CD4-positive, alpha-beta T cell treated with Interleukin-4 for 1 hour (primary cell): ENCODE measurements around the gene COPG1.

ENCODE experiments used
- DNase-seq, 2 donors: peaks; one replicate each; pipeline ENCODE4 v3.0.0-alpha.2; 2020 to 2022

COPG1 gene

GRCh38 chr3:129315223-129315997, 66.0 kb downstream of the COPG1 start:
- DNase-seq: peak; percentile 41 to 48

GRCh38 chr3:129315998-129316247, 66.5 kb downstream of the COPG1 start:
- no peak for DNase-seq

- peak; percentile 86 to 91 for DNase-seq
Observed at GRCh38 chr3:129316248-129317013, 67.0 kb downstream of the COPG1 start.

DNA sequence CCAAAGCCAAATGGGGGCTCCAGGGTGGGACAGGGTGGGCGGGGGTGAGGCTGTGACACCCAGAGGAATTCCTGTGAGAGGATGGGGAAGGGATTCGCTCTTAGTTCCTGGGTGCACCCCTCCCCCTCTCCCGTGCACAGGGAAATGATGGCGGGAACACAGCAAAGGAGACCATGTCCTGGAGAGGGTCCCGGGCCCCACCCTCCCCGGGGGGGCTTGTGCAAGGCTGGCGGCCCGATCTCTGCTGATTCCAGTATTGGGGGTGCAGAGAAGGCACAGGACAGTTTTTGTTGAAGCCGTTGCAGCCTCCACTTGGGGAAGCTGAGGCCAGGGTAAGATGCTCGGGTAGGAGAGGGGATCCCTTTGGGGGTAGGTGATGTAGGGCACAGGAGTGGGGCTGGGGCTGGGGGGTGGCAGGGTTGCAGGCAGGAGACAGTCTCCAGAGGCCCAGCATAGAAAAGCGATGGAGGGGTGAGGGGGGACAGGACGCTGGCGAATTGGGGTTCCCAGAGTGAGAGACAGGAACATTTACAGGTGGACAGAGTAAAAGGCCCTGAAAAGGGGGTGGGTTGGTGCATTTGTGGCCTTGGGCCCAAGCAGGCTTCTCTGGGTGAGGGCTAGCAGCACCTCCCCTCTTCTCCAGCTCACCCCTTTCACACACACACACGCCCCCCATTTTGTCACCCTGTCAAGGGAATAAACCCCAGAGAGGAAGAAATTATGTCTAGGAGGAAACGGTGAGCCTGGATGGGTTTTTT, 67.8 kb downstream of the COPG1 start:
- DNase-seq: no peak

DNA sequence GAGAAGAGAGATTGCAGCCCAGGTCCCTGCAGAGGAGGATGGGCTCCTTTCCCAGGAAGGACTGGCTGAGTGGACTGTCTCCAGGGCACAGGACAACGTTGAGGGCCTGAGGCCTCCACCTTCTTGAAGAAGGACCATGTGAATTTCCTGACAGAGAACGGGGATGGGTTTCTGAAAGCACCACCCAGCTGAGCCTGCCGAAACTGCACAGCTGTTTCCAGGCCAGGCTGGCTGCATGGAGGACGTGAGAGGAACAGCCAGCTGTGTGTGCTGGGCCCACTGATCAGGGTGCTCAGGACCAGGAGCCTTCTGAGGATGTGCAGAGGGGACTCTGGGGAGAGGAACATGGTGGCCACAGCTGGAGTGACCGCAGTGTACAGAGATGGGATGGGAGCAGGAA, 68.4 kb downstream of the COPG1 start:
- no peak for DNase-seq

DNA sequence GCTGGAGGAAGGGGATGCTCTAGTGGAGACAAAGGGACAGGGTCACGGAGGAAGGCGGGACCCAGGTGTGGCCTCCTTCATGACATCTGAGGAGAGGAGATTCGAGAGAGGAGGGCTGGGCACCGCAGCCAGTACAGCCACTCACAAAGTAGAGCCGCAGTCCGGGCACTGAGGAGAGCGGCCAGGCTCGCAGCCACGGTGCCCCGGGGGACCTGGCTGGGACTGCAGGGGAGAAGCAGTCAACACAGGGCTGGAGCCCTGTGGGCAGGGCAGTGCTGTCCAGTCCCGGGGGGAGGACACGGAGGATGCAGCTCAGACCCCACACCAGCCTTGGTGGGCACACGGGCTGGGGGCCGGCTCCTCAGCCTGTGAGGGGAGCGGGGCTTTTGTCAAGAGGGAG, 69.5 kb downstream of the COPG1 start:
- DNase-seq: no peak

GRCh38 chr3:129320261-129320660, 70.9 kb downstream of the COPG1 start:
- DNase-seq: no peak

DNA sequence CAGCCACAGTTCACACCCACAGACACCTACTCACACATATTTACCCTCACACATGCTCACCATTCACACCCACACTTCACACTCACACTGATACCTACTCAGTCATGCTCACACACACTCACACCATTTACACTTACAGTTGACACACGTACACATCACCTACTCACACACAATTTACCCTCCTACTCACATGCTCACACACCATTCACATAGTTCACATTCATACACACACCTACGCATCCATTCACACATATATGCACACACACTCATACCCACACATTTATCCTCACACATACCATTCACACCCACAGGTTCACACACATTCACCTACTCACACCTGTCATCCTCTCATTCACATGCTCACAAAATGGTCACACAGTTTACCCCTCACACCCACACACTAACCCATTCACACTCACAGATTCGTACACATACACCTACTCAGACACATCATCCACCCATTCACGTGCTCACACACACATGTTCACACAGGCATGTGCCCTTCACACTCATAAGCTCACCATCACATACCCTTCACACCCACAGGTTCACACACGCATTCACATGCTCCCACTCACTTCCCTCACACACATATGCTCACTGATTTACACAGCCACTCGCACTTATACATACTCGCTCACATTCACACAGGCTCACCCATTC, 71.5 kb downstream of the COPG1 start:
- DNase-seq: no peak

- no peak for DNase-seq
Observed at GRCh38 chr3:129321887-129322286, 72.5 kb downstream of the COPG1 start.

GRCh38 chr3:129323651-129324294, 74.4 kb downstream of the COPG1 start:
- DNase-seq: peak in 1 of 2 donors; percentile 39

- no peak for DNase-seq
Observed at GRCh38 chr3:129324855-129325254, 75.4 kb downstream of the COPG1 start.

- DNase-seq: no peak
Observed at GRCh38 chr3:129325383-129325782, 76.0 kb downstream of the COPG1 start.

GRCh38 chr3:129326138-129326537, 76.7 kb downstream of the COPG1 start:
- DNase-seq: no peak

GRCh38 chr3:129326595-129326994, 77.2 kb downstream of the COPG1 start:
- DNase-seq: no peak
